ENCODE results near the gene MBL2.

Gene MBL2

DNA sequence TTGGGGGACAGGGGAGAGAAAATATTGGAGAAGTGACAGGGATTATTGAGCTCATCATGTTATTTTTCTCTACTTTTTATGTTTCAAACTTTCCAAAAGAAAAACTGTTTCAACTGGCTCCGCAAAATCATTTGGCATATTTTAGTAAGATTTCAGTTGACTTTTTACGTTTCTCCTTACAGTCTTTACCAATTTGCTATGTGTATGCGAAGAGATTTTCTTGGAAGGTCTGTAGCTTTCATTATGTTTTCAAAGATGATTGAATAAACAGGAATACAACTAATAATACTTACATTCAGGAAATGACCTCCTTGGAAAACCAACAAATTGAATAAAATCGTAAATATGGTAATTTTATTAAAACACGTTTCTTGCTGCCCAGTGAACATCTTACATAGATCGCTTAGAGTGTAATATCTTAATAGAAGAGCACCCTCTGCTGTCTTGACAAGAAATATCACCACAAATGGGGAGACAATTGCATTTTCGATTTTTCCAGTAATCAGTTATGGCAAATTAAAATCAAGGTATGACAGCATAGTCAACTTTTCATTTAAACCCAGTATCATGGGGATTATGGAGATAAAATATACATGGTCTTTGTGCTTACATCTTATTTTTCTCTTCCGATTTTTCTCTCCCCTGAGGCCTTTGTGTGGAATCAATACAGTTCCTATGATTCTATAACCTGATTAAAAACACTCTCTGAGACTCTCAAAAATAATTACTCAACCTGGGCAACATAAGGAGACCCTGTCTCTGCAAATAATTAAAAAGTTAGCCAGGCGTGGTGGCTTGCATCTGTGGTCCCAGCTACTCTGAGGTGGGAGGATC, 43.1 kb downstream of the MBL2 start:
- H3K9ac ChIP-seq (ENCODE audit: low read length): no peak overlapping the region
- no peaks in the 10 kb centered on the region for H3K9me3 ChIP-seq (ENCODE audit: low read length)
- H3K9me2 ChIP-seq (ENCODE audit: low read depth, low read length): no peaks in the 10 kb centered on the region
- no peak overlapping the region for H2AFZ ChIP-seq (ENCODE audit: low read length)
- no peaks in the 10 kb centered on the region for H4K20me1 ChIP-seq (ENCODE audit: insufficient read depth, low read length)
- no peak overlapping the region for H3K27ac ChIP-seq (ENCODE audit: low read depth, low read length, poor library complexity, severe bottlenecking)
- no peak for TF ChIP-seq EZH2 (IDR thresholded peaks at IDR 0.05; ENCODE audit: borderline replicate concordance, low read length)
- TF ChIP-seq, protein P1, sequence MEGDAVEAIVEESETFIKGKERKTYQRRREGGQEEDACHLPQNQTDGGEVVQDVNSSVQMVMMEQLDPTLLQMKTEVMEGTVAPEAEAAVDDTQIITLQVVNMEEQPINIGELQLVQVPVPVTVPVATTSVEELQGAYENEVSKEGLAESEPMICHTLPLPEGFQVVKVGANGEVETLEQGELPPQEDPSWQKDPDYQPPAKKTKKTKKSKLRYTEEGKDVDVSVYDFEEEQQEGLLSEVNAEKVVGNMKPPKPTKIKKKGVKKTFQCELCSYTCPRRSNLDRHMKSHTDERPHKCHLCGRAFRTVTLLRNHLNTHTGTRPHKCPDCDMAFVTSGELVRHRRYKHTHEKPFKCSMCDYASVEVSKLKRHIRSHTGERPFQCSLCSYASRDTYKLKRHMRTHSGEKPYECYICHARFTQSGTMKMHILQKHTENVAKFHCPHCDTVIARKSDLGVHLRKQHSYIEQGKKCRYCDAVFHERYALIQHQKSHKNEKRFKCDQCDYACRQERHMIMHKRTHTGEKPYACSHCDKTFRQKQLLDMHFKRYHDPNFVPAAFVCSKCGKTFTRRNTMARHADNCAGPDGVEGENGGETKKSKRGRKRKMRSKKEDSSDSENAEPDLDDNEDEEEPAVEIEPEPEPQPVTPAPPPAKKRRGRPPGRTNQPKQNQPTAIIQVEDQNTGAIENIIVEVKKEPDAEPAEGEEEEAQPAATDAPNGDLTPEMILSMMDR (IDR thresholded peaks at IDR 0.05; ENCODE audit: low read length): peak; percentile 56
- no peaks in the 10 kb centered on the region for H3K4me1 ChIP-seq (ENCODE audit: insufficient read depth, low read length, severe bottlenecking)
- no peaks in the 10 kb centered on the region for H3K36me3 ChIP-seq (ENCODE audit: insufficient read depth, low read length)
- no peak overlapping the region for H3K4me2 ChIP-seq (ENCODE audit: low read length)
- no peaks in the 10 kb centered on the region for H3K27me3 ChIP-seq (ENCODE audit: insufficient read depth, low read length)
- H3F3A ChIP-seq (ENCODE audit: insufficient read depth, low read length): no peaks in the 10 kb centered on the region
- H3K79me2 ChIP-seq (ENCODE audit: insufficient read depth, low read length): no peaks in the 10 kb centered on the region
- no peak overlapping the region for H3K4me3 ChIP-seq (ENCODE audit: low read depth, low read length, poor library complexity, severe bottlenecking)

DNA sequence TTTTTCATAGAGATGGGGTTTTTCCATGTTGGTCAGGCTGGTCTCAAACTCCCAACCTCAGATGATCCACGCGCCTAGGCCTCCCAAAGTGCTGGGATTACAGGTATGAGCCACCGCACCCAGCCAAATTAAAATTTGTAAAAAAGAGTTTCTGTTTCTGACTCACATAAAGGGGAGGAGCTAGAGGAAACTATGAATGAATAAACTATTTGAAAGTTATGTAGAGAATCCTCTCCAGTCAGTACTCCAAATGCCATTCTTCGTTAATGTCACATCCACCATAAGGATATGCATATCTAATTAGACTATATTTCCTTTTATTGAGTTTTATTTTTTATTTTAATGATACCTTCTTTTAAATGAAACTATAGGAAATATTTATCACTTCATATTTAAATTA, 52.6 kb downstream of the MBL2 start:
- Histone ChIP-seq H4K20me1 (ENCODE audit: insufficient read depth, low read length) (no peaks in the 10 kb centered on the region), H3K36me3 (ENCODE audit: insufficient read depth, low read length) (no peaks in the 10 kb centered on the region), H3K27ac (ENCODE audit: low read depth, low read length, poor library complexity, severe bottlenecking) (no peak overlapping the region), H3K79me2 (ENCODE audit: insufficient read depth, low read length) (no peaks in the 10 kb centered on the region), H3K4me2 (ENCODE audit: low read length) (no peak overlapping the region), H3F3A (ENCODE audit: insufficient read depth, low read length) (no peaks in the 10 kb centered on the region), H3K27me3 (ENCODE audit: insufficient read depth, low read length) (no peaks in the 10 kb centered on the region), H3K4me1 (ENCODE audit: insufficient read depth, low read length, severe bottlenecking) (no peaks in the 10 kb centered on the region), H3K4me3 (ENCODE audit: low read depth, low read length, poor library complexity, severe bottlenecking) (no peak overlapping the region), H2AFZ (ENCODE audit: low read length) (no peak overlapping the region), H3K9me3 (ENCODE audit: low read length) (no peaks in the 10 kb centered on the region), H3K9ac (ENCODE audit: low read length) (no peak overlapping the region), H3K9me2 (ENCODE audit: low read depth, low read length) (no peaks in the 10 kb centered on the region)
- no peak for TF ChIP-seq EZH2 (IDR thresholded peaks at IDR 0.05; ENCODE audit: borderline replicate concordance, low read length)
- TF ChIP-seq, protein P1 (IDR thresholded peaks at IDR 0.05; ENCODE audit: low read length): no peak
